ENCODE data around the gene PSMB4.

- TF ChIP-seq EP300 (IDR thresholded peaks at IDR 0.05): no peak
- TF ChIP-seq CTCF (IDR thresholded peaks at IDR 0.05): no peak
Measured at GRCh38 chr1:151377150-151377884, 22.1 kb upstream of the PSMB4 start.
